Endothelial cell of umbilical vein (primary cell): Measurements from ENCODE around the gene PKP4. TPM values are rescaled to one million over a fixed set of nuclear protein-coding genes. Genes with fewer than 3 reads are reported as not detected.

ENCODE experiments used
- BruUV-seq: library from RNA; stranded (reverse); fragments of 400-500 nt; replicated peaks from 2 replicates; lab custom pipeline; 2021; lab: Mats Ljungman, UMichigan
- CTCF ChIA-PET: fragments of 300-600, 350-600 bp; sonication (Branson Sonifier 250); formaldehyde crosslinking; loops from one replicate; lab custom pipeline; 2021; ENCODE audit warnings: antibody characterized with exemption, inconsistent platforms; lab: Charles Lee
- POLR2A ChIA-PET: fragments of 300-600, 350-600 bp; sonication (Branson Sonifier 250); formaldehyde crosslinking; loops from one replicate; lab custom pipeline; 2021; ENCODE audit warnings: antibody characterized with exemption, inconsistent platforms; lab: Charles Lee
- DNase-seq: peaks from one replicate; pipeline ENCODE4 v3.0.0-alpha.2; 2011; ENCODE audit warnings: low read depth, low spot score
- FAIRE-seq: peaks from 2 replicates; lab custom pipeline; 2011; peaks lifted over from hg19 to GRCh38; lab: Jason Lieb, UNC
- H2AFZ ChIP-seq: 2 replicates; pipeline ENCODE4 v1.6.0; 2012; ENCODE audit warnings: low read depth, low read length, control low read depth, inconsistent platforms
- H3K27ac ChIP-seq: 2 replicates; pipeline ENCODE4 v1.5.1; 2011; ENCODE audit warnings: low read depth, mild to moderate bottlenecking, control low read depth, low read length, moderate library complexity; ENCODE audit not compliant: insufficient read depth
- H3K27me3 ChIP-seq, 2 experiments: 2 replicates each; pipeline versions ENCODE4 v1.6.0 to v1.6.1; 2011; ENCODE audit warnings: low read length in 2 of 2, mixed read lengths in 1 of 2; ENCODE audit not compliant: control insufficient read depth in 2 of 2, insufficient read depth in 2 of 2
- H3K36me3 ChIP-seq, 2 experiments: 2 replicates in 1 of 2; 3 replicates in 1 of 2; pipeline ENCODE4 v1.5.1; 2011; ENCODE audit warnings: low read length in 2 of 2, mild to moderate bottlenecking in 1 of 2, moderate library complexity in 1 of 2; ENCODE audit not compliant: control insufficient read depth in 2 of 2, insufficient read depth in 2 of 2; ENCODE audit errors: extremely low read depth in 1 of 2
- H3K4me1 ChIP-seq: 3 replicates; pipeline ENCODE4 v1.5.1; 2011; ENCODE audit warnings: mild to moderate bottlenecking, low read length; ENCODE audit not compliant: control insufficient read depth, insufficient read depth; ENCODE audit errors: extremely low read depth
- H3K4me2 ChIP-seq: 2 replicates; pipeline ENCODE4 v1.6.1; 2011; ENCODE audit warnings: low read length, control low read depth, mixed read lengths; ENCODE audit not compliant: insufficient read depth
- H3K4me3 ChIP-seq, 3 experiments: fragments of 200-600 bp in 1 of 3; sonication (generic), shearing (Covaris generic) in 1 of 3; replicated peaks in 1 of 3; 2 replicates each; pipeline ENCODE4 v1.5.1; 2011 to 2016; ENCODE audit warnings: control low read depth in 3 of 3, low read length in 3 of 3, mild to moderate bottlenecking in 2 of 3, inconsistent platforms in 1 of 3, low read depth in 1 of 3, moderate library complexity in 1 of 3; ENCODE audit not compliant: insufficient read depth in 1 of 3
- H3K79me2 ChIP-seq: 2 replicates; pipeline ENCODE4 v1.6.0; 2012; ENCODE audit warnings: low read length, inconsistent platforms; ENCODE audit not compliant: control insufficient read depth, insufficient read depth
- H3K9ac ChIP-seq: replicated peaks from 2 replicates; pipeline ENCODE3; 2011; ENCODE audit warnings: low read length, control low read depth; ENCODE audit not compliant: insufficient read depth; ENCODE audit errors: extremely low read depth
- H3K9me1 ChIP-seq: replicated peaks from 3 replicates; pipeline ENCODE4 v1.6.0; 2011; ENCODE audit warnings: mild to moderate bottlenecking, low read length; ENCODE audit not compliant: control insufficient read depth, insufficient read depth; ENCODE audit errors: extremely low read depth
- H3K9me3 ChIP-seq: replicated peaks from 2 replicates; pipeline ENCODE4 v1.5.1; 2012; ENCODE audit warnings: low read length, inconsistent platforms; ENCODE audit not compliant: control insufficient read depth, insufficient read depth
- H4K20me1 ChIP-seq: replicated peaks from 2 replicates; pipeline ENCODE3; 2011; ENCODE audit warnings: mild to moderate bottlenecking, low read length; ENCODE audit not compliant: control insufficient read depth, insufficient read depth; ENCODE audit errors: extremely low read depth
- CTCF ChIP-seq, 2 donors: IDR thresholded peaks; 1 replicate in 1 of 2; 2 replicates in 1 of 2; pipeline ENCODE4 v1.5.1; 2011; ENCODE audit warnings: low read length in 2 of 2, mild to moderate bottlenecking in 2 of 2, moderate library complexity in 2 of 2, control low read depth in 1 of 2, inconsistent platforms in 1 of 2, low read depth in 1 of 2; ENCODE audit not compliant: insufficient read depth in 1 of 2; ENCODE audit errors: extremely low read depth in 1 of 2
- FOS ChIP-seq: IDR thresholded peaks from 2 replicates; pipeline ENCODE4 v1.6.1; 2011; ENCODE audit warnings: mild to moderate bottlenecking, low read length, moderate library complexity, borderline replicate concordance; ENCODE audit not compliant: insufficient read depth
- GATA2 ChIP-seq: IDR thresholded peaks from 2 replicates; pipeline ENCODE4 v1.7.0; 2011; ENCODE audit warnings: low read depth, mild to moderate bottlenecking, moderate library complexity, mixed read lengths, low read length; ENCODE audit not compliant: insufficient read length, insufficient read depth
- MAX ChIP-seq: IDR thresholded peaks from 2 replicates; pipeline ENCODE4 v1.6.1; 2011; ENCODE audit not compliant: insufficient read depth, insufficient read length
- MYC ChIP-seq: IDR thresholded peaks from one replicate; pipeline ENCODE4 v1.6.1; 2011; ENCODE audit warnings: mild to moderate bottlenecking, low read depth, low read length
- POLR2A ChIP-seq: IDR thresholded peaks from 2 replicates; pipeline ENCODE4 v1.6.1; 2012; ENCODE audit warnings: low read depth, mild to moderate bottlenecking, control low read depth, low read length
- dilution Hi-C: fragments of 300-500 bp; cut with MboI; formaldehyde crosslinking; loops from one replicate; pipeline ENCODE4 v1.15.0; 2019; ENCODE audit warnings: low sequenced_read_pairs; ENCODE audit not compliant: extremely low pct_ligation_motif_present
- intact Hi-C: fragments of 100-400 bp; cut with micrococcal nuclease; formaldehyde crosslinking; loops from one replicate; pipeline ENCODE4 v1.10.0; 2022
- polyA plus RNA-seq, 4 experiments: library from polyadenylated mRNA; depleted of rRNA in 3 of 4; stranded (reverse) in 3 of 4; unstranded in 1 of 4; fragments of >200 nt; gene quantifications; 2 replicates each; pipeline versions ENCODE4 v1.2.1 to v1.2.3, GENCODE V29; 2011 to 2012; ENCODE audit warnings: missing spikeins in 1 of 4
- total RNA-seq: library from RNA; stranded (reverse); gene quantifications from 2 replicates; pipeline ENCODE4 v1.2.3, GENCODE V29; 2021

Gene PKP4
- total and polyA plus RNA-seq, 2 donors (not counting 3 experiments of a cell fraction or from before 2014, with no cell fraction given) = 35.4 to 68.5 TPM

GRCh38 chr2:158723921-158724802 lies 267.4 kb downstream of the PKP4 start:
- Histone ChIP-seq H3K9me3 (no peaks in the 10 kb centered on the region), H3K27me3 (no peaks in the 10 kb centered on the region), H2AFZ (no peak overlapping the region), H4K20me1 (no peaks in the 10 kb centered on the region), H3K36me3 (no peaks in the 10 kb centered on the region), H3K9me1 (no peaks in the 10 kb centered on the region), H3K27ac (no peak overlapping the region), H3K4me3 (no peak overlapping the region), H3K79me2 (no peaks in the 10 kb centered on the region), H3K4me2 (no peak overlapping the region), H3K9ac (no peak overlapping the region), H3K4me1 (no peaks in the 10 kb centered on the region)
- CTCF ChIA-PET = interaction anchor here (1.0 to 1.5 kb wide), 5 partner anchors 9 to 35 kb away, joined by 3 to 4 read pairs (median 3); no protein-coding TSS in a partner anchor
- dilution Hi-C loops = no loop called here
- BruUV-seq = no TSS peak
- TF ChIP-seq CTCF (IDR thresholded peaks at IDR 0.05; ENCODE audit: extremely low read depth in 1 of 2, insufficient read depth in 1 of 2, low read depth in 1 of 2, low read length in 2 of 2) = peak; percentile 15 to 25
- TF ChIP-seq GATA2 = no peak
- no peak for TF ChIP-seq FOS
- no peak for TF ChIP-seq MAX
- TF ChIP-seq MYC = no peak
- TF ChIP-seq POLR2A = no peak
- DNase-seq (no peak), FAIRE-seq (no peak)
- intact Hi-C loops = no loop called here
- POLR2A ChIA-PET = interaction anchor here (0.7 kb wide), 1 partner anchor 12 kb away, joined by 3 read pairs; no protein-coding TSS in a partner anchor
